ENCODE data around the gene SOX15.

- TF ChIP-seq CTCF (IDR thresholded peaks at IDR 0.05) = no peak
- no peak for TF ChIP-seq EZH2 (IDR thresholded peaks at IDR 0.05)
- TF ChIP-seq EZH2phosphoT487 (IDR thresholded peaks at IDR 0.05) = no peak
Observed at GRCh38 chr17:7592422-7593021, 2.6 kb upstream of the SOX15 start.

All from neural progenitor cell (in vitro differentiated cells).